GM23248 (cell line): ENCODE measurements around the gene BMAL1.

Source experiments
- EZH2 ChIP-seq: fragments of 200-600 bp; sonication (generic); IDR thresholded peaks from 2 replicates; pipeline ENCODE4 v1.6.1; 2018; ENCODE audit warnings: antibody characterized with exemption, mild to moderate bottlenecking; ENCODE audit not compliant: insufficient read depth, poor library complexity, severe bottlenecking
- EZH2phosphoT487 ChIP-seq: fragments of 200-600 bp; sonication (generic); IDR thresholded peaks from 2 replicates; pipeline ENCODE4 v1.6.1; 2018; ENCODE audit warnings: antibody characterized with exemption, moderate library complexity, mild to moderate bottlenecking, low read depth; ENCODE audit not compliant: insufficient read depth

DNA sequence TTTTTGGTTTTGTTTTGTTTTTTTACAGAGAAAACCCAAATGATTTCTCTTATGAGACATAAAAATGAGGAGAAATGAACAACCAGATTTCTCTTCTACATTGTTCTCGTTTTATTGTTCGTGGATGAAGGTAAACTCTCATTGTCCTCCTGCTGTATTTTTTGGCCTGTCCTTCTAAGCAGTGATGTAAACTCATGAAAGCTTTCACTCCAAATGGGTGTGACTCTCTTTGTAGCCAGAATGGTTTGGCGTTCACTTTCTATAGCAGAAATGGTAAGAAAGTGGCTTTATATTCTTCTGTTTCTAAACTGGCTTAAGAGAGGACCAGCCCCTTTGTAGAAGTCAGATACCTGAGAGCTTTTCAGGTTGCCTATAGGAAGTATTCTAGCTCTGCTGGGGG lies 15.5 kb upstream of the BMAL1 start:
- TF ChIP-seq EZH2 = no peak
- TF ChIP-seq EZH2phosphoT487 = no peak
